HCT116 (cell line): ENCODE measurements around the gene CFAP53.

Experiments
- TF ChIP-seq, protein P1 (sequence below): IDR thresholded peaks from 2 replicates; pipeline ENCODE4 v1.6.1; 2012
- TF ChIP-seq, protein P2 (sequence below), 3 experiments: fragments of 200-600 bp in 1 of 3; sonication (generic) in 1 of 3; IDR thresholded peaks in 2 of 3; conservative IDR thresholded peaks in 1 of 3; 2 replicates each; pipeline ENCODE4 v1.5.1; 2012 to 2017; ENCODE audit warnings: low read depth in 2 of 3, low read length in 2 of 3, antibody characterized with exemption in 1 of 3, borderline replicate concordance in 1 of 3, control low read depth in 1 of 3, mild to moderate bottlenecking in 1 of 3, mixed read lengths in 1 of 3, mixed run types in 1 of 3, moderate library complexity in 1 of 3; ENCODE audit not compliant: insufficient read depth in 1 of 3
- TF ChIP-seq, protein P3 (sequence below): IDR thresholded peaks from 2 replicates; pipeline ENCODE4 v1.6.1; 2012; ENCODE audit warnings: low read depth

DNA sequence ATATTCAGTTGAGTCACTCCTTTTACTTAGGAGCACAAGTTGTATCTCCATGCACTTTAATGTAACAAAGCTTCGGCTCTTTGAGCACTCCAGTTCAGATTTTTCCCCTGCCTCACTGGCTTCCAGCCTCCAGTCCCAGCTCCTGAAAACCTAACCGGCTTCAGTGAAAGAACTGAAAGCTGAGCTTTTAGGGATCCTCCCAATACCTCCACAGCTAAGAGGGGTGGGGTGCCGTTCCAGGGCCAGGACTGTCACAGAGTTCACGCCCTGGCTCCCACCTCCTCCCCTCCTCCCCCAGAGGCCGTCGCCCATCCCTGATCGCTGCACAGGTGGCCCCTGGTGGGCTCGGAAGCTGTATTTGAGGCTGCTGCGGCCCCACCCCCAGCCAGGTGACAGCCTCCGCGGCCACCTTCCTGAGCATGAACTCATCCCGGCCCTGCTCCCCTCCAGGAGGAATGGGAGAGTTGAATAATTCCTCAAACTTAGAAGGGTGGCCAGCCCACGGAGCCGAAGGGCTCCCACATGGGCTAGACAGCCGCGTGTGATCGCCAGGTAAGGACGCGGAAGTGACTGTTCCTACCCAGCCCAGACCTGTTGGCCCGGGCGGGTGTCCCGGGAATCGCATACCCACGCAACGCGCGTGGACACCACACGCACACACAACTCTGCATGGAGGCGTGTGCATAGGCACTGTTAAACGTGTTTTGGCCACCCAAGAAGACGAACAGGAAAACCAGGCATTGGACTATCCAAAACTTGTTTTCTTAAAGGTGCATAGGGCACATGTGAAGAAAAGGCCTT, 73.1 kb downstream of the CFAP53 start:
- TF ChIP-seq, protein P1, sequence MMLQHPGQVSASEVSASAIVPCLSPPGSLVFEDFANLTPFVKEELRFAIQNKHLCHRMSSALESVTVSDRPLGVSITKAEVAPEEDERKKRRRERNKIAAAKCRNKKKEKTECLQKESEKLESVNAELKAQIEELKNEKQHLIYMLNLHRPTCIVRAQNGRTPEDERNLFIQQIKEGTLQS: no peak
- TF ChIP-seq, protein P2, sequence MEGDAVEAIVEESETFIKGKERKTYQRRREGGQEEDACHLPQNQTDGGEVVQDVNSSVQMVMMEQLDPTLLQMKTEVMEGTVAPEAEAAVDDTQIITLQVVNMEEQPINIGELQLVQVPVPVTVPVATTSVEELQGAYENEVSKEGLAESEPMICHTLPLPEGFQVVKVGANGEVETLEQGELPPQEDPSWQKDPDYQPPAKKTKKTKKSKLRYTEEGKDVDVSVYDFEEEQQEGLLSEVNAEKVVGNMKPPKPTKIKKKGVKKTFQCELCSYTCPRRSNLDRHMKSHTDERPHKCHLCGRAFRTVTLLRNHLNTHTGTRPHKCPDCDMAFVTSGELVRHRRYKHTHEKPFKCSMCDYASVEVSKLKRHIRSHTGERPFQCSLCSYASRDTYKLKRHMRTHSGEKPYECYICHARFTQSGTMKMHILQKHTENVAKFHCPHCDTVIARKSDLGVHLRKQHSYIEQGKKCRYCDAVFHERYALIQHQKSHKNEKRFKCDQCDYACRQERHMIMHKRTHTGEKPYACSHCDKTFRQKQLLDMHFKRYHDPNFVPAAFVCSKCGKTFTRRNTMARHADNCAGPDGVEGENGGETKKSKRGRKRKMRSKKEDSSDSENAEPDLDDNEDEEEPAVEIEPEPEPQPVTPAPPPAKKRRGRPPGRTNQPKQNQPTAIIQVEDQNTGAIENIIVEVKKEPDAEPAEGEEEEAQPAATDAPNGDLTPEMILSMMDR (IDR thresholded peaks at IDR 0.05 in 2 of 3, conservative IDR thresholded peaks at IDR 0.05 in 1 of 3; ENCODE audit: borderline replicate concordance in 1 of 3, insufficient read depth in 1 of 3, low read depth in 2 of 3, low read length in 2 of 3): no peak
- TF ChIP-seq, protein P3, sequence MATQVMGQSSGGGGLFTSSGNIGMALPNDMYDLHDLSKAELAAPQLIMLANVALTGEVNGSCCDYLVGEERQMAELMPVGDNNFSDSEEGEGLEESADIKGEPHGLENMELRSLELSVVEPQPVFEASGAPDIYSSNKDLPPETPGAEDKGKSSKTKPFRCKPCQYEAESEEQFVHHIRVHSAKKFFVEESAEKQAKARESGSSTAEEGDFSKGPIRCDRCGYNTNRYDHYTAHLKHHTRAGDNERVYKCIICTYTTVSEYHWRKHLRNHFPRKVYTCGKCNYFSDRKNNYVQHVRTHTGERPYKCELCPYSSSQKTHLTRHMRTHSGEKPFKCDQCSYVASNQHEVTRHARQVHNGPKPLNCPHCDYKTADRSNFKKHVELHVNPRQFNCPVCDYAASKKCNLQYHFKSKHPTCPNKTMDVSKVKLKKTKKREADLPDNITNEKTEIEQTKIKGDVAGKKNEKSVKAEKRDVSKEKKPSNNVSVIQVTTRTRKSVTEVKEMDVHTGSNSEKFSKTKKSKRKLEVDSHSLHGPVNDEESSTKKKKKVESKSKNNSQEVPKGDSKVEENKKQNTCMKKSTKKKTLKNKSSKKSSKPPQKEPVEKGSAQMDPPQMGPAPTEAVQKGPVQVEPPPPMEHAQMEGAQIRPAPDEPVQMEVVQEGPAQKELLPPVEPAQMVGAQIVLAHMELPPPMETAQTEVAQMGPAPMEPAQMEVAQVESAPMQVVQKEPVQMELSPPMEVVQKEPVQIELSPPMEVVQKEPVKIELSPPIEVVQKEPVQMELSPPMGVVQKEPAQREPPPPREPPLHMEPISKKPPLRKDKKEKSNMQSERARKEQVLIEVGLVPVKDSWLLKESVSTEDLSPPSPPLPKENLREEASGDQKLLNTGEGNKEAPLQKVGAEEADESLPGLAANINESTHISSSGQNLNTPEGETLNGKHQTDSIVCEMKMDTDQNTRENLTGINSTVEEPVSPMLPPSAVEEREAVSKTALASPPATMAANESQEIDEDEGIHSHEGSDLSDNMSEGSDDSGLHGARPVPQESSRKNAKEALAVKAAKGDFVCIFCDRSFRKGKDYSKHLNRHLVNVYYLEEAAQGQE: no peak
